ENCODE measurements around the gene VPS37B.

DNA sequence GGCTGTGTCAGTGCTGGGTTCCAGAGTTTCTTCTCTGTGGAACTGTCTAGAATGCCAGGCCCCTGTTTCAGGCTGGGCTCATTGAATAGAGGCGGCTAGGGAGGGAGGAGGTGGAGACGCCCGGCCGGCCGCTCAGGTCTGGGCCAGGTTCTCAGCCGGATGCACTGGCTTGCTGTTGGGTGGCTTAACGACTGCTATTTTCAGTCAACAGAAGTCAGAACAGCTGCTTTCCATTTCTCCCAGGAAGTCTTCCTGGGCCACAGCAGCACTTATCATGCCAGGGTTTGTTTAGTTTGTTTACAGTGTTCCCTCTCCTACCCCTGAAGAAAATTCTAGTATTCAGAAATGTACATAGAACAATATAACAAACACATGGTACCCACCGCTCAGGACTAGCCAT lies 26.0 kb upstream of the VPS37B start:
- TF ChIP-seq CTCF (conservative IDR thresholded peaks at IDR 0.05 in 1 of 2, IDR thresholded peaks at IDR 0.05 in 1 of 2; ENCODE audit: extremely low read depth in 1 of 2, insufficient read depth in 1 of 2, low read depth in 1 of 2, low read length in 2 of 2): no peak
- no peak for TF ChIP-seq EZH2 (IDR thresholded peaks at IDR 0.05; ENCODE audit: borderline replicate concordance, low read length)

All from mammary epithelial cell (primary cell).